Activated CD4-positive, alpha-beta T cell treated with anti-CD3 and anti-CD28 coated beads, Interleukin-2, amount 50 U/mL, for 4 hours (primary cell): Measurements from ENCODE around the gene SLC14A1.
A peak's percentile ranks its signal among the peaks of the same experiment; 100 is the strongest.

Source experiments
- DNase-seq, 2 experiments: peaks; one replicate each; pipeline ENCODE4 v3.0.0-alpha.2; 2020

SLC14A1 gene

DNA sequence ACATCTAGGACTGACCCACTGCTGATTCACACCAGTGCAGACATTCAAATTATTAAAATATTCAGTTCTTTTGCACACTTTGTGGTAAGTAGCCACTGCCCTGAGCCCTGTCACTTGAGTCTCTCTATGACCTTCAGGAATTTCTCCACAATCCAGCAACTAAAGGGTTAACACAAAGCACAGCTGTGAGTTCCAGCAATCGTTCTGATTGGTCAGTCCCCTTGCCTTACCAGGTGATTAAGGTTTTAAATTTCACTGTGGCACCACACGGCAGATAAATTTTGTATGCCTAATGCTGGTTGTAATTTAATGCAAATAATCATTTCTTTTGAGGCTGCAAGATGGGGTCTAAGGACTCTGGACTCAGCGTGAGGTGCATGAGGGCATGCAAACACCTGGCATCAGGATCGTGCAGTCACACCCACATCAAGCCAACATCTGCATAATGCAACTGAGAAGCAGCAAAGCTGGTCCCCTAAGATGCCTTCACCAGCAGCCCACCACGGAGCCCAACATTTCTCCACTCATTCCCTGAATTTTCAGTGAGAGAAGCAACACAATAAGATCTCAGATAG, 36.6 kb downstream of the SLC14A1 start:
- no peak for DNase-seq

DNA sequence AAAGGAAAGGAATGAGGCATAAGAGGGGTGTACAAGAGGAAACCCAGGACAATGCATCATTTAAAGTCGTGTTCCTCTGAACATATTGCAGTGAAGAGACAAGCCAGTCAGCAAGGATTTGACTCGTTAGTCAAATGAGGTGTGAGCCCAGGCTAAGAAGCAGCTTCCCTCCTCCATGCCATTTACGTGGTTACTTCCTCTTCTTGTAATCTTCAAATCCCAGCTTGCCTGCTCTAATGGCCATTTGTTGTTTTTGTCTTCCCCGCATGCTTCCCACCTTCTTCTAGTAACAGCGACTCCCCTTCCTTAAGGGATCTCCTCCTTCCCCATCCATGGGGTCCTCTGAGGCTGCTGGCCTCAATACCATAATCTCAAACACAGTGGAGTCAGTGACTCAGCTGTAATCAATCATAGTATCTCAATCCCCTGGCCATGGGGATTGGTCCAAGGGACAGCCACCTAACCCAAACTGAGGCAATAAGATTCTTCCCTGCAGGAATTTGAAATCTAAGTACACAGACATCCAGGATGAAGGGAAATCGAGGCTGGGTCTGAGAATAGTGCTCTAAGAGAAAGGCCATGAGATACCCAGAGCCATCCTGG, 37.6 kb downstream of the SLC14A1 start:
- DNase-seq, result no peak

GRCh38 chr18:45764000-45764686, 40.2 kb downstream of the SLC14A1 start:
- no peak for DNase-seq

DNA sequence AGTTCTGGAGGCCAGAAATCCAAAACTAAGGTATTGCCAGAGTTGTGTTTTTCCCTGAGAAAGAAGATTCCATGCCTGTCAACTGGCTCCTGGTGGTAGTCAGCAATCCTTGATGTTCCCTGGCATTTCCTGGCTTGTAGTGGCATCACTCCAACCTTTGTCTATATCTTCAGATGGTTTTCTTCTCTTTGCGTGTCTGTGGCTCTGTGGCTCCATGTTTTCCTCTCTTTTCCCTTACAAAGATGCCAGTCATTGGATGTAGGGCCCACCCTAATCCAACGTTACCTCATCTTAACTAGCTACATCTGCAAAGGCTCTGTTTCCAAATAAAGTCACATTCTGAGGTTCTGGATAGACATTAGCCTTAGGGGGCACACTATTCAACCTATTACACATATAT, 41.8 kb downstream of the SLC14A1 start:
- no peak for DNase-seq

- DNase-seq, result no peak
Measured at GRCh38 chr18:45771587-45772480, 47.9 kb downstream of the SLC14A1 start.

GRCh38 chr18:45774065-45774521, 50.1 kb downstream of the SLC14A1 start:
- no peak for DNase-seq

GRCh38 chr18:45775241-45775676, 51.3 kb downstream of the SLC14A1 start:
- DNase-seq, result peak; percentile 33 to 41

- DNase-seq, result no peak
Measured at GRCh38 chr18:45775743-45776142, 51.8 kb downstream of the SLC14A1 start.

DNA sequence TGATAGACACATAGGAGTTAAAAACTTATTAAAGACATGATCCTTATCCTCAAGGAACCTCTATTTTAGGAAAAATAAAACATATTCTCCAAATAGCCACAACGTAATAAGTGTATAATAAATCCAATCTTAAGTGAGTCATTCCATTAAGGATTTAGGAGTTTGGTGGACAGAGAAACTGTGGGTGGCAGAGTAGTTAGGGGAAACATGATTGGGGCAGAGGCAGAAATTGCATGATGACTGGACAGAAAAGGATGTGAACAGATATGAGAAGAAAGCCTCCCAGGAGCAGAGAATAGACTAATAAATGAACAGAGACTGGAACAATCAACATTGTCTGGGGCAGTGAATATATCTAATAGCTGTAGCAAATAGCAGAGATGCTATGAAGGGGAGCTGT, 53.4 kb downstream of the SLC14A1 start:
- DNase-seq, result no peak

DNA sequence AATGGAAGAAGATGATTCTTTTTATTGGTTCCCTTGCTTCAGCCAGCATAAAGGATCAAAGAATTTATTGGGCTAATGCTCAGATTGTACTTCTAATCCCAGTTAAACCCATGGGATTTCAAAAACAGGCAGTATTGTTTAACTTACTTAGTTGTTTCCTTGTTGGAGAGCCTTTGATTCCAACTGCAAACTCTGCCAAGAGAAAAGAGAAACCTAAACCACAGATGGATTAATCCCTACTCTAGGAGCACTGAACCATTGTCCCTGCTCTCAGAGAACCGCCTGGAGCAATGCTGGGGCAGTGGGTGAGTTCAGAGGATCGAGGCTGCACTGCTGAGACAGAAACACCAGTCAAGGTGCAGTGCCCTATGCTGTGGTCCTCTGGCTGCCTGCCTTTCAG, 56.6 kb downstream of the SLC14A1 start:
- no peak for DNase-seq

GRCh38 chr18:45782662-45783061, 58.7 kb downstream of the SLC14A1 start:
- no peak for DNase-seq

DNA sequence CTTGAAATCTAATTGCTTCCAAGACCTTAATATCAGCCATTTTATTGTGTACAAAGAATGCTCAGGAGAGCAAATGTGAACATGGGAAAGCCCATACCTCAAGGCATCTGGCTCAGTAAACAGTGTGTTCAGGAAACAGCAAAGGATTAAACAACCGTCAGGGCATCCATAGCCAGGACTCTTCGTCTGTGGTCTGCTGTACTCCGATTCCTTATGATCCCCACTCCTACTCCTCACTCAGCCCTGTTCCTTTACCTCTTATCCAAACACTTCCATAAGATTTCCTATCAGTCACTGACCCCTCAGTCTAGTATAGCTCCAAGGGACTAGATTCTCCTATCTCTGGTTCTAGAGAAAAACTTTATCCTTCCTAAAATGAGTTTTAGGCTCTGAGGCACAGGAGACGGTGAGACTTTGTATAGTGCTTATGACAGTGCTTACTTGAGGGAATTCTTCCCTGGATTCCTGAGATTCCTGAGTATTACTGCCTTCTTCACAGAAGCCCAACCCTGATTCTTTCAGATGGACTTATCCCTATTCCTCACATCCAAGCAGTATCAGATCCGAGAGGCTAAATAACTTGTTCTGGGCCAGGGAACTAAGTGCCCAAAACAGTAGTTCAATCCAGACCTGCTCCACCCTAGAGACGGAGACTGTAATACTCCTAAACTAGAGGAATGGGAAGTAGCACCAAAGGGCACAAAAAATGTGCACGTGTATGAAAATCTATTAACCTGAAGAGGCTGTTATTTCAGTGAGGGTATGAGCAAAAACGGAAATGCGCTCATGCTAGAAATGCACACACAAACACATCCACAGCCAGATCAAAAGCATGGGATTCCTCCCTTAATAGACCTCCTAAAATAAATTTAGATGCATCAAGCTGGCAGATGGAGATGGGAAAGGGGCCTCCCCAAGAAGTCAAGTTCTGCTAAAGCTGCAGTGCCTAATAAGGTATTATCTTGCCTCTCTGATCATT, 59.4 kb downstream of the SLC14A1 start:
- no peak for DNase-seq

DNA sequence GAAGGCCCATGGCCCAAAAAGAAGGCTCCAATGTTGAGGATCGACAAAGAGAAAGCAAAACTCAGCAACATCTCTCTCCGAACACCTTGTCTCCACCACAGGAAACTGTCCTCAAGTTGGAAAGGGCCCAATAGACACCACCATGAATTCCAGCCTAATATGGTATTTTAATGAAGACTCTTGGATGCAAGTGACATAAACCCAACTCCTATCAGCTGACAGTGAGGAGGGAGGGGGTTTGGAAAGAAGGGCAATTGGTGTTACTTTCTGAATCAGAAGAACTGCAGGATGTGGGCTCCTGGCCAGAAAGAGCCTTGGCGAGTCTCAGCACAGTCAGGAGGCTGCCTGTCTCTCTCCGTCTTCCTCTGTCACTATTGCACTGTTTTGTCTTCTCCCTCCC, 61.2 kb downstream of the SLC14A1 start:
- DNase-seq, result no peak

GRCh38 chr18:45786941-45787340, 63.0 kb downstream of the SLC14A1 start:
- no peak for DNase-seq

DNA sequence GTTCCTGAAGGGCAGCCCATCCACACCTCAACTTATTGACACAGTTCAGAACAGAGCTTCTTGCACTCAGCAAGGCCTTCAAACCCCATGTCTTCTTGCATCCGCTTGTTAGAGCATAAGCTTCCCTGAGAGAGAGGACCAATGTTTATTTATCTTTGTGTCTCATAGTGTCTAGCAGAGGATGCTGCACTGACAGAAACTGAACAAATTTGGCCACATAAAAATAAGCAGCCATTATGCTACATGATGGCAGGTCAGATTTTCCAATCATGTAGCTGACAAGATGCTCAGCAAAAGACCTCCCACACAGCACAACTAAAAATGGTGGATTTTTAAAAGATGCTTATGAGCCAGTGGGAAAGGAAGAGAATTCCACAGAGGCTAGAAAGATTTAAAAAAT, 63.4 kb downstream of the SLC14A1 start:
- DNase-seq, result no peak

GRCh38 chr18:45788861-45789260, 64.9 kb downstream of the SLC14A1 start:
- DNase-seq, result no peak

GRCh38 chr18:45792506-45793263, 68.7 kb downstream of the SLC14A1 start:
- DNase-seq, result no peak

DNA sequence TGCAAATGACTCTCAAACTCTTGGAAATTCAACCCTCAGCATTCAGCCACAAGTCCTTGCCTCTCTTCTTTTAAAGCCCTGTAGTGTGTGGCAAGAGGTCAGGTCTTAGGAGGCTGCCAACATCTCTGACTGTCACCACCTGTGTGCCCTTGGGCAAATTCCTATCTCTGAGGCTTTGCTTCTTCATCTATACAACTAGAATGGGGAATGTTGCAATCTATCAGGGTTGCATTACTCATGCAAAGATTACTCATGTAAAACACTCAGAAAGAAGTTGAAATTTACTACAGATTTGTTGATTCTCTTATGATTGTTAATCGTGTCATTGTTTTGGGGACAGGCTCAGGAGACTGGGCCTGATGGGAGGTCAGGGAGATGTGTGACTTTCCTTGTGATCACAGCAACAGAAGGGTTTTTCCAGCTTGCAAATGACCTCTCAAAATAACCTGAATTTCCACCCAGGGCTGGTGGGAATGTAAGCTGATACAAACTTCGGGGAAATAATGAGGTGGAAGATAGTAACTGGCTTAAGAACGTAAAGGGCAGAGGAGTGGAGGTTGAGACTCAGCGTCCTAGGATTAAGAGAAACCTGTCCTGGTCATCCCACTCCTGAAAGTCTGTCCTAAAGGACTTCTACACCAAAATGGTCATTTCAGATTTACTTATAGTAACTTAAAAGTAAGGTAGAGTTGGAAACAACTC, 69.4 kb downstream of the SLC14A1 start:
- DNase-seq, result no peak

- no peak for DNase-seq
Measured at GRCh38 chr18:45801416-45802004, 77.5 kb downstream of the SLC14A1 start.
